Measurements from ENCODE around the gene ZNF729. TPM values are rescaled to one million over a fixed set of nuclear protein-coding genes. Genes with fewer than 3 reads are reported as not detected.

ZNF729 gene
- total RNA-seq = not detected

DNA sequence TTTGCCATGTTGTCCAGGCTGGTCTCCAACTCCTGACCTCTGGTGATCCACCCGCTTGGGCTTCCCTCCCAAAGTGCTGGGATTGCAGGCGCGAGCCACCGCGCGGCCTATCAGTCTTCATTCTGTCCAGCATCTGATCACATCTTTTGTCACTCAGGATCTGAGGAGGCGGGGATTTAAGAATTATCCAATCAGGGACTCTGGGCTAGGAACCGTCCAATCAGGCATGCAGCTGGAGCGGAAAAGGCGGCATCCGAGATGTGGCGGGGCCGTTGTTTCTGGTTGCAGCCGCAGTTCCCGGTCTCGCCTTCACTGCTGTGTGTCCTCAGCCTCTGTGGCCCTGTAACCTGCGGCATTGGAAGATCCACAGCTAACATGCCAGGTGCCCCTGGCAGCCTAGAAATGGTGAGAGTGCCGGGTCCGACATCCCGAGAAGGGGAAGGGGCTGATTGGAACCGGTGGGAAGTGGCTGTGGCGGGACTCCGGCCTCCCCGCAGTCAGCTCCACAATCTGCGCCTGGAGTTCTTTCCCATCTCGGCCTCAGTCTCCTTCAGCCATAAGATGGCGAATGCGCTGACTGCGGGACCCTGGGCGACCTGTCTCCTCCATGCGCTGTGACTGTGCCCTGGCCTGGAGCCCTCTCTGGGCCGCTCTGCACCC, at the start of gene ZNF729:
ZNF729 (plus strand) TSS at position 291 of the 660 bp plus-strand sequence; CDS start at position 376, 85 bp downstream.

Small RNA genes within 50 kb of the gene (small RNA-seq; reads per million reads assigned to genes)
- gene AC011494.1 (ENCODE audit: low replicate concordance) = not detected

Other genes with a start within 250 kb of the ZNF729 start
- 4.4 TPM for gene ZNF257, start 234.0 kb upstream of the ZNF729 start, total RNA-seq
- gene ZNF676, start 89.5 kb upstream of the ZNF729 start, total RNA-seq = 0.63 TPM
- gene ZNF98, start 135.9 kb downstream of the ZNF729 start, total RNA-seq = 4.7 TPM